Brain microvascular endothelial cell (primary cell): ENCODE data around the gene LRRC31.

ENCODE experiments used
- DNase-seq: peaks from one replicate; pipeline ENCODE4 v3.0.0-alpha.2; 2020
- H3K27ac ChIP-seq: fragments of 250-450 bp; sonication (Bioruptor Pico); 2 replicates; pipeline ENCODE4 v1.5.1; 2020; ENCODE audit warnings: mild to moderate bottlenecking, moderate library complexity
- H3K27me3 ChIP-seq: fragments of 250-450 bp; sonication (Bioruptor Pico); replicated peaks from 2 replicates; pipeline ENCODE4 v1.5.1; 2020; ENCODE audit warnings: mild to moderate bottlenecking
- H3K36me3 ChIP-seq: fragments of 250-450 bp; sonication (Bioruptor Pico); replicated peaks from 2 replicates; pipeline ENCODE4 v1.5.1; 2020; ENCODE audit warnings: mild to moderate bottlenecking
- H3K4me3 ChIP-seq: 2 replicates; pipeline ENCODE4 v1.5.1; 2011; ENCODE audit warnings: low read depth, mild to moderate bottlenecking, control low read depth, low read length, moderate library complexity
- CTCF ChIP-seq: IDR thresholded peaks from 2 replicates; pipeline ENCODE4 v1.5.1; 2011; ENCODE audit warnings: low read depth, mild to moderate bottlenecking, moderate library complexity, low read length, control low read depth, inconsistent platforms; ENCODE audit errors: missing control alignments
- in situ Hi-C: cut with HindIII; loops from 2 replicates; pipeline ENCODE4 v1.10.0; 2017; ENCODE audit warnings: low sequenced_read_pairs, low pct_ligation_motif_present

The LRRC31 gene

DNA sequence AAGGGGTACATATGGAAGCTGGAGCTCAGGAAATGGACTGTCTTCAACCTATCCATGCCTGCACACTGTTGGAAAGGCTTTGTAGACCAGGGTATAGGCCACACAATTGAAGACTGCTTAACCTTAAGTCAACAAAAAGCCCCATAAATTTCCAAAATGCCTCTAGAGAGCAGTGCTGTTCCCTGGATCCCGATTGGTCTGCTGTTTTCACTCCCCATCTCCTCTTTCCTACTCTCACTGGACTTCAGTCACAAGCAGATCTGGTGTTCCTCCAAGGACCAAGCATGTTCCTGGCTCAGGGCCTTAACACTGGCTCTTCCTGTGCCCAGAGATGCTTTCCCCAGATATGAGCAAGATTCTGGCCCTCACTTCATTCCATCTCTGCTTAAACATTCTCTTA lies 34.2 kb downstream of the LRRC31 start:
- Histone ChIP-seq H3K4me3 (no peak overlapping the region), H3K36me3 (no peaks in the 10 kb centered on the region), H3K27me3 (no peaks in the 10 kb centered on the region), H3K27ac (no peak overlapping the region)
- DNase-seq = no peak
- TF ChIP-seq CTCF = no peak
- in situ Hi-C loops = no loop called here

DNA sequence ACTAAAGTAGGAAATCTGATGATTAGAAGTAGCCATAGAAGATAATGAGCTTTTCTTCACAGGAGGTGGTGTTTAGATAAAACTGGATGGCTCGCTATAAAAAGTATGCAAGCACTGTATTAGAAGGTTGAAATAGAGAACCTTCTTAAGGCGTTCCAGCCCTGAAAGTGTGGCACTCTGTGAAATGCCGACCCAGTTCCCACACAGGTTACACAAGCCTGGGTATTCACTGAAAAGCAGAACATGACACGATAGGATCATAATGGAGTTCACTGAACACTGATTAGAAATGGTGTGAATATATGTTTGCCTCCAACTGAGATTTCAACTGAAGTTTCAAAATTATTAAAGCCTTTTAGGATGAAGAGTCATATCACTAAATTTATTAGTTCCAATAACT lies 42.0 kb downstream of the LRRC31 start:
- Histone ChIP-seq H3K27me3 (no peaks in the 10 kb centered on the region), H3K27ac (no peak overlapping the region), H3K36me3 (no peaks in the 10 kb centered on the region), H3K4me3 (no peak overlapping the region)
- TF ChIP-seq CTCF = no peak
- no peak for DNase-seq
- in situ Hi-C loops = no loop called here

DNA sequence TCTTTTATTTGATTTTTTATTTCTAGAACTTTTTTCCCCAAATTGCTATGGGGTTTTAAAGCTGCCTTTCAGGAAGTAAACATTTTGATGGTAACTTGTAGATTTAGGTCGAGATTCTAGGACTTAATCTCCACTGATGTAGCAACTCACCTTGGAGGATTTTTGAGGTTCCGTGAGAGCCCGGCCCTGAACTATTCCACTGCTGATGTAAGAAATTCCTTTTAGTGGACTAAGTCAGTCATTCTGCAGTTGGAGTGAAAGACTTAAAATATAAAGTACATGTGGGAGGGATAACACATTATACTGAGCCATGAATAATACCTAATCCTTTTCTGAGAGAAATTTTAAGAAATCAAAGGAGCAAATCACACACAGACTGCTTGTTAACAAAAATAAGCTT lies 44.4 kb downstream of the LRRC31 start:
- no peak for DNase-seq
- H3K4me3 ChIP-seq = no peak overlapping the region
- TF ChIP-seq CTCF = no peak
- in situ Hi-C loops = no loop called here
- no peak overlapping the region for H3K27ac ChIP-seq
- H3K27me3 ChIP-seq = no peaks in the 10 kb centered on the region
- no peaks in the 10 kb centered on the region for H3K36me3 ChIP-seq

DNA sequence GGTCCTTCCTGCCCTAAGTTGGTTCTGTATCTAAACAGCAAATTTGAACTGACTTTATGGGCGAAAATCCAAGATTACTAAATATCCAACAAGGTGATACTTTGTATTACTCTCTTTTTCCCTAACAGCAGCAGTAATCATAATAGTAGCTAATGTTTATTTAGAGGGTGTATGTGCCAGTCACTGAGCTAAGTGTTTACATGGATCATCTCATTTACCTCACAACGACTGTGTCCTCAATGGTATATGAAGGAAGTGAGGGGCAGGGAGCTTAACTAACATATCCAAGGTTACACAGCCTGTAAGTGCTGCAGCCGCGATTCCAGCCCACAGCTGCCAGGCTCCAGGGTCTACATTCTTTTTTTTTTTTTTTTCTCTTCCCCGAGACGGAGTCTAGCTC lies 46.8 kb downstream of the LRRC31 start:
- DNase-seq = no peak
- no peaks in the 10 kb centered on the region for H3K27me3 ChIP-seq
- in situ Hi-C loops = no loop called here
- H3K36me3 ChIP-seq = no peaks in the 10 kb centered on the region
- no peak overlapping the region for H3K4me3 ChIP-seq
- TF ChIP-seq CTCF = no peak
- H3K27ac ChIP-seq = no peak overlapping the region

GRCh38 chr3:169822540-169822939 lies 47.2 kb downstream of the LRRC31 start:
- no peak for DNase-seq
- no peak for TF ChIP-seq CTCF
- Histone ChIP-seq H3K4me3 (no peak overlapping the region), H3K27me3 (no peaks in the 10 kb centered on the region), H3K36me3 (no peaks in the 10 kb centered on the region), H3K27ac (no peak overlapping the region)
- in situ Hi-C loops = no loop called here

- DNase-seq = no peak
- TF ChIP-seq CTCF = no peak
- Histone ChIP-seq H3K36me3 (no peaks in the 10 kb centered on the region), H3K27me3 (no peaks in the 10 kb centered on the region), H3K4me3 (no peak overlapping the region), H3K27ac (no peak overlapping the region)
- in situ Hi-C loops = no loop called here
Measured at GRCh38 chr3:169822091-169822490, 47.6 kb downstream of the LRRC31 start.
